Fibroblast of lung (primary cell): ENCODE measurements around the gene TESMIN. TPM values are rescaled to one million over a fixed set of nuclear protein-coding genes. Genes with fewer than 3 reads are reported as not detected.

Experiments
- DNase-seq, 2 donors: peaks; one replicate each; pipeline versions ENCODE4 v3.0.0 to v3.0.0-alpha.2; 2010; ENCODE audit warnings: low read depth in 2 of 2
- H2AFZ ChIP-seq: 2 replicates; pipeline ENCODE4 v1.5.1; 2012; ENCODE audit warnings: low read length, control low read depth, inconsistent platforms
- H3K27ac ChIP-seq: 2 replicates; pipeline ENCODE4 v1.5.1; 2011; ENCODE audit warnings: low read length, control low read depth; ENCODE audit not compliant: insufficient read depth
- H3K27me3 ChIP-seq: 2 replicates; pipeline ENCODE4 v1.5.1; 2011; ENCODE audit warnings: mild to moderate bottlenecking, low read length; ENCODE audit not compliant: control insufficient read depth, insufficient read depth
- H3K36me3 ChIP-seq: 2 replicates; pipeline ENCODE4 v1.5.1; 2011; ENCODE audit warnings: low read length; ENCODE audit not compliant: control insufficient read depth, insufficient read depth
- H3K4me1 ChIP-seq: 2 replicates; pipeline ENCODE4 v1.5.1; 2011; ENCODE audit warnings: low read length; ENCODE audit not compliant: control insufficient read depth, insufficient read depth; ENCODE audit errors: extremely low read depth
- H3K4me2 ChIP-seq: 2 replicates; pipeline ENCODE4 v1.5.1; 2011; ENCODE audit warnings: low read length, control low read depth; ENCODE audit not compliant: insufficient read depth; ENCODE audit errors: extremely low read depth
- H3K4me3 ChIP-seq, 4 experiments: fragments of 200-600 bp in 1 of 4; sonication (generic) in 1 of 4; replicated peaks in 1 of 4; 2 replicates each; pipeline ENCODE4 v1.5.1; 2011 to 2016; ENCODE audit warnings: low read length in 4 of 4, low read depth in 3 of 4, mild to moderate bottlenecking in 3 of 4, control low read depth in 2 of 4, inconsistent platforms in 1 of 4, mixed read lengths in 1 of 4; ENCODE audit not compliant: insufficient read depth in 1 of 4; ENCODE audit errors: control extremely low read depth in 1 of 4
- H3K79me2 ChIP-seq: 2 replicates; pipeline ENCODE4 v1.5.1; 2012; ENCODE audit warnings: mild to moderate bottlenecking, low read length, inconsistent platforms; ENCODE audit not compliant: control insufficient read depth, insufficient read depth
- H3K9ac ChIP-seq: 2 replicates; pipeline ENCODE4 v1.5.1; 2011; ENCODE audit warnings: mild to moderate bottlenecking, low read length, control low read depth; ENCODE audit not compliant: insufficient read depth
- H3K9me3 ChIP-seq: 2 replicates; pipeline ENCODE4 v1.5.1; 2012; ENCODE audit warnings: low read depth, low read length; ENCODE audit not compliant: control insufficient read depth, insufficient read depth
- H4K20me1 ChIP-seq: 2 replicates; pipeline ENCODE4 v1.5.1; 2011; ENCODE audit warnings: low read length; ENCODE audit not compliant: control insufficient read depth, insufficient read depth; ENCODE audit errors: extremely low read depth
- EZH2 ChIP-seq: IDR thresholded peaks from 2 replicates; pipeline ENCODE4 v1.5.1; 2012; ENCODE audit warnings: low read length, control low read depth, mild to moderate bottlenecking; ENCODE audit errors: missing control alignments
- polyA plus RNA-seq, 2 donors: library from polyadenylated mRNA; depleted of rRNA in 1 of 2; stranded (reverse) in 1 of 2; unstranded in 1 of 2; fragments of >200 nt; gene quantifications; 2 replicates each; pipeline ENCODE4 v1.2.1, GENCODE V29; 2011 to 2012; ENCODE audit warnings: missing spikeins in 1 of 2
- total RNA-seq: library from RNA; depleted of rRNA; stranded (reverse); fragments of >200 nt; gene quantifications from 2 replicates; pipeline ENCODE4 v1.2.1, GENCODE V29; 2014
- TF ChIP-seq, protein P1 (sequence below), 2 donors: IDR thresholded peaks in 1 of 2; conservative IDR thresholded peaks in 1 of 2; 1 replicate in 1 of 2; 2 replicates in 1 of 2; pipeline ENCODE4 v1.5.1; 2011 to 2012; ENCODE audit warnings: low read length in 2 of 2, control low read depth in 1 of 2, inconsistent platforms in 1 of 2, low read depth in 1 of 2, mild to moderate bottlenecking in 1 of 2

Gene TESMIN
- total and polyA plus RNA-seq, 2 donors (not counting 1 experiment from before 2014, with no cell fraction given): 0.70 to 2.0 TPM

DNA sequence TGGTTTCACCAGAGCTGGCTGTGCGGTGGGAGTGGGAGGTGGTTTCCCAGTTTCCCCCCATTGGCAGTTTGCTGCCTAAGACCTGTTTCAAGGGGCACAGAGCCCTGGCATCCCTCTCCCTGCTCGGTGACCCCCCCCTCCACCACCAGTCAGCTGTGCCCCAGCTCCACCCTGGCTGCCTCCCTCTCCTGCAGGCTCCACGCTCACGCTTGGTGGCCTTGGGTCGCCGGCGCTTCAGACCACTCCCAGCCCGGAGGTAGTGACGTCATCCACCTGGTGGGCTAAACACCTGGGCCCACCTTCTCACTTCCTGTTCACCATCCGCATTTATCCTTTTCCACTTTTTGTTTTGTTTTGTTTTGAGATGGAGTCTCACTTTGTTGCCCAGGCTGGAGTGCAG, 59.2 kb downstream of the TESMIN start:
- no peak for DNase-seq
- H3K4me2 ChIP-seq: no peak overlapping the region
- H3K27me3 ChIP-seq: peaks cover 4% of the 10 kb centered on the region
- no peak overlapping the region for H3K9ac ChIP-seq
- H3K4me3 ChIP-seq: no peak overlapping the region
- no peaks in the 10 kb centered on the region for H3K9me3 ChIP-seq
- H3K79me2 ChIP-seq: no peaks in the 10 kb centered on the region
- no peak overlapping the region for H3K27ac ChIP-seq
- TF ChIP-seq, protein P1, sequence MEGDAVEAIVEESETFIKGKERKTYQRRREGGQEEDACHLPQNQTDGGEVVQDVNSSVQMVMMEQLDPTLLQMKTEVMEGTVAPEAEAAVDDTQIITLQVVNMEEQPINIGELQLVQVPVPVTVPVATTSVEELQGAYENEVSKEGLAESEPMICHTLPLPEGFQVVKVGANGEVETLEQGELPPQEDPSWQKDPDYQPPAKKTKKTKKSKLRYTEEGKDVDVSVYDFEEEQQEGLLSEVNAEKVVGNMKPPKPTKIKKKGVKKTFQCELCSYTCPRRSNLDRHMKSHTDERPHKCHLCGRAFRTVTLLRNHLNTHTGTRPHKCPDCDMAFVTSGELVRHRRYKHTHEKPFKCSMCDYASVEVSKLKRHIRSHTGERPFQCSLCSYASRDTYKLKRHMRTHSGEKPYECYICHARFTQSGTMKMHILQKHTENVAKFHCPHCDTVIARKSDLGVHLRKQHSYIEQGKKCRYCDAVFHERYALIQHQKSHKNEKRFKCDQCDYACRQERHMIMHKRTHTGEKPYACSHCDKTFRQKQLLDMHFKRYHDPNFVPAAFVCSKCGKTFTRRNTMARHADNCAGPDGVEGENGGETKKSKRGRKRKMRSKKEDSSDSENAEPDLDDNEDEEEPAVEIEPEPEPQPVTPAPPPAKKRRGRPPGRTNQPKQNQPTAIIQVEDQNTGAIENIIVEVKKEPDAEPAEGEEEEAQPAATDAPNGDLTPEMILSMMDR (conservative IDR thresholded peaks at IDR 0.05 in 1 of 2, IDR thresholded peaks at IDR 0.05 in 1 of 2; ENCODE audit: low read depth in 1 of 2, low read length in 2 of 2): no peak
- TF ChIP-seq EZH2: no peak
- no peak overlapping the region for H2AFZ ChIP-seq
- no peaks in the 10 kb centered on the region for H3K4me1 ChIP-seq
- no peaks in the 10 kb centered on the region for H4K20me1 ChIP-seq
- no peaks in the 10 kb centered on the region for H3K36me3 ChIP-seq

DNA sequence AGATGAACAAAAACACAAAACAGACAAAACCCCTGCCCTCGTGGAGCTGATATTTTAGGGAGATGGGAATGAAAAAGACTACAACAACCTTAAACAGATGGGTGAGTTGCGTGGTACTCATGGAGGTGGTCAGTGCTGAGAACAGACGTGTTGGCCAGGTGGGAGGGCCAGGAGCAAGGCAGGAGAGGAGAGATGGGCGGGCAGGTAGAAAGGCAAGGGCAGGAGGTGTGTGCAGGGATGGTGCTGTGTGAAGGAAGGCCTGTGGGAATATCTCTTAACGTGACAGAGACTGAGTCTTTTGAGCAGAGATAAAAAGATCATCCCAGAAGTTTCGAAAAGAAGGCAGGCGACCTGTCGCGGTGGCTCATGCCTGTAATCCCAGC, 59.9 kb downstream of the TESMIN start:
- Histone ChIP-seq H3K4me3 (no peak overlapping the region), H3K36me3 (no peaks in the 10 kb centered on the region), H3K4me1 (no peaks in the 10 kb centered on the region), H2AFZ (no peak overlapping the region), H3K4me2 (no peak overlapping the region), H3K79me2 (no peaks in the 10 kb centered on the region), H3K9me3 (no peaks in the 10 kb centered on the region), H3K27me3 (peaks cover 4% of the 10 kb centered on the region), H4K20me1 (no peaks in the 10 kb centered on the region), H3K27ac (no peak overlapping the region), H3K9ac (no peak overlapping the region)
- no peak for TF ChIP-seq EZH2
- TF ChIP-seq, protein P1 (conservative IDR thresholded peaks at IDR 0.05 in 1 of 2, IDR thresholded peaks at IDR 0.05 in 1 of 2; ENCODE audit: low read depth in 1 of 2, low read length in 2 of 2): no peak
- no peak for DNase-seq

- Histone ChIP-seq H3K27me3 (peaks cover 4% of the 10 kb centered on the region), H3K79me2 (no peaks in the 10 kb centered on the region), H3K4me1 (no peaks in the 10 kb centered on the region), H3K4me2 (no peak overlapping the region), H2AFZ (no peak overlapping the region), H3K4me3 (no peak overlapping the region), H3K36me3 (no peaks in the 10 kb centered on the region), H3K9ac (no peak overlapping the region), H3K9me3 (no peaks in the 10 kb centered on the region), H4K20me1 (no peaks in the 10 kb centered on the region), H3K27ac (no peak overlapping the region)
- no peak for DNase-seq
- TF ChIP-seq EZH2: no peak
- TF ChIP-seq, protein P1 (conservative IDR thresholded peaks at IDR 0.05 in 1 of 2, IDR thresholded peaks at IDR 0.05 in 1 of 2; ENCODE audit: low read depth in 1 of 2, low read length in 2 of 2): peak in 1 of 2 donors; percentile 19
These were observed 60.5 kb downstream of the TESMIN start for GRCh38 chr11:68690671-68691401.
